GM12864 (cell line): ENCODE data around the gene B9D2.

Experiments
- DNase-seq: peaks from one replicate; pipeline ENCODE4 v3.0.0-alpha.2; 2011; ENCODE audit warnings: low read depth
- H3K4me3 ChIP-seq: 2 replicates; pipeline ENCODE4 v1.5.1; 2011; ENCODE audit warnings: mild to moderate bottlenecking, low read depth, low read length, control low read depth
- TF ChIP-seq, protein P1 (sequence below): IDR thresholded peaks from 2 replicates; pipeline ENCODE4 v1.5.1; 2011; ENCODE audit warnings: low read depth, mild to moderate bottlenecking, moderate library complexity, low read length, control low read depth, inconsistent platforms; ENCODE audit errors: missing control alignments

The B9D2 gene

GRCh38 chr19:41322451-41322850, 41.5 kb downstream of the B9D2 start:
- H3K4me3 ChIP-seq: no peak overlapping the region
- TF ChIP-seq, protein P1, sequence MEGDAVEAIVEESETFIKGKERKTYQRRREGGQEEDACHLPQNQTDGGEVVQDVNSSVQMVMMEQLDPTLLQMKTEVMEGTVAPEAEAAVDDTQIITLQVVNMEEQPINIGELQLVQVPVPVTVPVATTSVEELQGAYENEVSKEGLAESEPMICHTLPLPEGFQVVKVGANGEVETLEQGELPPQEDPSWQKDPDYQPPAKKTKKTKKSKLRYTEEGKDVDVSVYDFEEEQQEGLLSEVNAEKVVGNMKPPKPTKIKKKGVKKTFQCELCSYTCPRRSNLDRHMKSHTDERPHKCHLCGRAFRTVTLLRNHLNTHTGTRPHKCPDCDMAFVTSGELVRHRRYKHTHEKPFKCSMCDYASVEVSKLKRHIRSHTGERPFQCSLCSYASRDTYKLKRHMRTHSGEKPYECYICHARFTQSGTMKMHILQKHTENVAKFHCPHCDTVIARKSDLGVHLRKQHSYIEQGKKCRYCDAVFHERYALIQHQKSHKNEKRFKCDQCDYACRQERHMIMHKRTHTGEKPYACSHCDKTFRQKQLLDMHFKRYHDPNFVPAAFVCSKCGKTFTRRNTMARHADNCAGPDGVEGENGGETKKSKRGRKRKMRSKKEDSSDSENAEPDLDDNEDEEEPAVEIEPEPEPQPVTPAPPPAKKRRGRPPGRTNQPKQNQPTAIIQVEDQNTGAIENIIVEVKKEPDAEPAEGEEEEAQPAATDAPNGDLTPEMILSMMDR: no peak
- DNase-seq: no peak

GRCh38 chr19:41321600-41322270, 42.2 kb downstream of the B9D2 start:
- no peak overlapping the region for H3K4me3 ChIP-seq
- no peak for DNase-seq
- TF ChIP-seq, protein P1: peak; percentile 61

GRCh38 chr19:41321204-41321599, 42.7 kb downstream of the B9D2 start:
- TF ChIP-seq, protein P1: no peak

GRCh38 chr19:41320568-41320967, 43.4 kb downstream of the B9D2 start:
- no peak overlapping the region for H3K4me3 ChIP-seq
- DNase-seq: no peak
- TF ChIP-seq, protein P1: no peak

More at GRCh38 chr19:41321204-41321599, 42.7 kb downstream of the B9D2 start:
- no peak overlapping the region for H3K4me3 ChIP-seq
- no peak for DNase-seq

GRCh38 chr19:41320185-41320518, 43.8 kb downstream of the B9D2 start:
- no peak for DNase-seq
- no peak overlapping the region for H3K4me3 ChIP-seq
- TF ChIP-seq, protein P1: no peak

DNA sequence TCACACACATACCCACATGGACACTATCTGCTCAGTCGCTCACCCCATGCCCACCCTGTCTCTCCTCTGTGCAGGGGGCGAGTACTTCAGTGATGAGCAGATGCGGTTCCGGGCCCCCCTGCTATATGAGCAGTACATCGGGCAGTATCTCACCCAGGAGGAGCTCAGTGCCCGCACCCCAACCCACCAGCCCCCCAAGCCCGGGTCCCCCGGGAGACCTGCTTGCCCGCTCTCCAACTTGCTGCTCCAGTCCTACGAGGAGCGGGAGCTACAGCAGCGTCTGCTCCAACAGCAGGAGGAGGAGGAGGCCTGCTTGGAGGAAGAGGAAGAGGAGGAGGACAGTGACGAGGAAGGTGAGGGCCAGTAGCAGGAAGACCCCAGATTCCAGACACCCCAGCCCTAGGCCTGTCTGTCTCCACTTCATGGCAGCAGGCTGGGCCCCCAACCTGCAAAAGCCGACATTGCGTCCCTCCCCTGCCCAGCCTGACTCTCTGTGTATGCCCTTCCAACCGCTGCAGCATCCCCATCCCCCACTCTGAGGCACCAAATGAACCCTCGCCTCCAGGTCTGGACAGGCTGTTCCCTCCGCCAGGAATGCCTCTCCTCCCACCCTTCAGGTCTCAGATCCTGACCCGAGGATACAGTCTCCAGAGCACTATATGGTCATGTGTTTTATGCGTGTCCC, 44.3 kb downstream of the B9D2 start:
- H3K4me3 ChIP-seq: no peak overlapping the region
- TF ChIP-seq, protein P1: no peak
- DNase-seq: no peak
